K562 (cell line): Measurements from ENCODE around the gene TCF20. TPM values are rescaled to one million over a fixed set of nuclear protein-coding genes. Genes with fewer than 3 reads are reported as not detected.

Experiments used
- ATAC-seq: fragments of 200-7000 bp; cut with Tn5 transposase; 3 replicates; pipeline ENCODE4 v1.9.1; 2020; ENCODE audit warnings: moderate library complexity
- BruUV-seq: library from RNA; stranded (reverse); fragments of 400-500 nt; replicated peaks from 2 replicates; lab custom pipeline; 2021; lab: Mats Ljungman, UMichigan
- CTCF ChIA-PET: fragments of 300-600 bp; formaldehyde crosslinking; extraction: SDS; loops from one replicate; lab custom pipeline; 2021; ENCODE audit warnings: low intra/inter-chr PET ratio; lab: Yijun Ruan, JAX
- POLR2A ChIA-PET: fragments of 300-600, 350-650 bp; sonication (Branson Sonifier 250); formaldehyde crosslinking; extraction: SDS; loops from one replicate; lab custom pipeline; 2021; ENCODE audit warnings: antibody characterized with exemption, inconsistent platforms; lab: Yijun Ruan, JAX
- DNase-seq, 4 experiments: peaks; one replicate each; pipeline versions ENCODE4 v3.0.0 to v3.0.0-alpha.2; 2011 to 2018; ENCODE audit warnings: low spot score in 3 of 4, mixed read lengths in 3 of 4; ENCODE audit errors: extremely low read depth in 1 of 4
- FAIRE-seq: peaks from 2 replicates; lab custom pipeline; 2011; peaks lifted over from hg19 to GRCh38; lab: Jason Lieb, UNC
- H2AFZ ChIP-seq: 2 replicates; pipeline ENCODE4 v1.6.0; 2011; ENCODE audit warnings: low read depth, low read length, control low read depth, inconsistent platforms
- H3K27ac ChIP-seq: fragments of 200-600 bp; 3 replicates; pipeline ENCODE4 v1.8.0; 2011; ENCODE audit warnings: low read depth, mild to moderate bottlenecking, control low read depth, inconsistent platforms, low read length, moderate library complexity, mixed read lengths; ENCODE audit errors: extremely low read depth
- H3K27me3 ChIP-seq, 2 experiments: fragments of 300-600 bp in 1 of 2; 2 replicates in 1 of 2; 3 replicates in 1 of 2; pipeline versions ENCODE4 v1.6.0 to v1.8.0; 2011; ENCODE audit warnings: inconsistent platforms in 2 of 2, low read length in 2 of 2, mild to moderate bottlenecking in 1 of 2, mixed read lengths in 1 of 2, moderate library complexity in 1 of 2; ENCODE audit not compliant: control insufficient read depth in 2 of 2, insufficient read depth in 2 of 2
- H3K36me3 ChIP-seq: fragments of 300-600 bp; 3 replicates; pipeline ENCODE4 v1.8.0; 2011; ENCODE audit warnings: mild to moderate bottlenecking, low read length, inconsistent platforms; ENCODE audit not compliant: control insufficient read depth, insufficient read depth
- H3K4me1 ChIP-seq, 2 experiments: fragments of 200-600 bp in 1 of 2; replicated peaks in 1 of 2; 2 replicates in 1 of 2; 3 replicates in 1 of 2; pipeline versions ENCODE4 v1.5.1 to v1.8.0; 2011; ENCODE audit warnings: inconsistent platforms in 2 of 2, low read length in 2 of 2, mild to moderate bottlenecking in 1 of 2, mixed read lengths in 1 of 2, moderate library complexity in 1 of 2; ENCODE audit not compliant: control insufficient read depth in 2 of 2, insufficient read depth in 2 of 2
- H3K4me2 ChIP-seq: 2 replicates; pipeline ENCODE4 v1.6.1; 2011; ENCODE audit warnings: low read length, control low read depth, inconsistent platforms, mixed read lengths; ENCODE audit not compliant: insufficient read depth
- H3K4me3 ChIP-seq: fragments of 200-600 bp; sonication (generic), shearing (Covaris generic); 2 replicates; pipeline ENCODE4 v1.5.1; 2016; ENCODE audit warnings: control low read depth, inconsistent platforms
- H3K79me2 ChIP-seq: fragments of 200-600 bp; 3 replicates; pipeline ENCODE4 v1.8.0; 2011; ENCODE audit warnings: low read length, inconsistent platforms; ENCODE audit not compliant: control insufficient read depth, insufficient read depth
- H3K9ac ChIP-seq, 2 experiments: 2 replicates each; pipeline versions ENCODE4 v1.6.0 to v1.6.1; 2011; ENCODE audit warnings: low read depth in 2 of 2, low read length in 2 of 2, control low read depth in 1 of 2, inconsistent platforms in 1 of 2, mild to moderate bottlenecking in 1 of 2, mixed read lengths in 1 of 2; ENCODE audit not compliant: insufficient read depth in 1 of 2
- H3K9me1 ChIP-seq: one replicate; pipeline ENCODE4 v1.6.0; 2011; ENCODE audit warnings: inconsistent platforms, mild to moderate bottlenecking, low read length, moderate library complexity; ENCODE audit not compliant: control insufficient read depth, insufficient read depth
- H3K9me3 ChIP-seq: replicated peaks from 2 replicates; pipeline ENCODE4 v1.5.1; 2011; ENCODE audit warnings: low read depth, low read length, inconsistent platforms; ENCODE audit not compliant: control insufficient read depth, insufficient read depth
- H4K20me1 ChIP-seq: replicated peaks from 2 replicates; pipeline ENCODE4 v1.6.1; 2011; ENCODE audit warnings: low read length, inconsistent platforms, mixed read lengths; ENCODE audit not compliant: control insufficient read depth, insufficient read depth
- AFF4 ChIP-seq: sonication (generic); formaldehyde crosslinking; IDR thresholded peaks from 2 replicates; pipeline ENCODE4 v1.8.0; 2023; ENCODE audit warnings: mild to moderate bottlenecking, missing genetic modification reagents
- E4F1 ChIP-seq: fragments of 250-450 bp; sonication (Bioruptor Pico); IDR thresholded peaks from 2 replicates; pipeline ENCODE4 v1.5.0; 2021; ENCODE audit warnings: mild to moderate bottlenecking, borderline replicate concordance
- ELK3 ChIP-seq: fragments of 450-650 bp; formaldehyde crosslinking; IDR thresholded peaks from 2 replicates; pipeline ENCODE4 v1.4.0; 2020; ENCODE audit warnings: mild to moderate bottlenecking
- KLF1 ChIP-seq: fragments of 450-650 bp; IDR thresholded peaks from 2 replicates; pipeline ENCODE4 v1.6.1; 2016; ENCODE audit warnings: missing genetic modification characterization, missing compliant biosample characterization
- MCM7 ChIP-seq, 2 experiments: fragments of 450-650 bp; IDR thresholded peaks; 2 replicates each; pipeline ENCODE4 v1.6.1; 2016 to 2018
- PHF20 ChIP-seq: fragments of 450-650 bp; IDR thresholded peaks from 2 replicates; pipeline ENCODE4 v1.6.1; 2018; ENCODE audit not compliant: partially characterized antibody
- RFX5 ChIP-seq: IDR thresholded peaks from 2 replicates; pipeline ENCODE4 v1.6.1; 2011; ENCODE audit warnings: low read depth, mild to moderate bottlenecking, improper control_type of control experiment, low read length
- SREBF2 ChIP-seq: sonication (generic); formaldehyde crosslinking; IDR thresholded peaks from 2 replicates; pipeline ENCODE4 v1.4.0; 2020; ENCODE audit warnings: mild to moderate bottlenecking, missing genetic modification reagents
- ZBTB26 ChIP-seq: fragments of 450-650 bp; formaldehyde crosslinking; IDR thresholded peaks from 2 replicates; pipeline ENCODE4 v1.4.0; 2022; ENCODE audit warnings: missing genetic modification characterization
- ZNF445 ChIP-seq: fragments of 250-450 bp; sonication (Bioruptor Pico); IDR thresholded peaks from 2 replicates; pipeline ENCODE4 v1.4.0; 2020; ENCODE audit warnings: low read depth, mild to moderate bottlenecking, moderate library complexity
- ZNF699 ChIP-seq: fragments of 250-450 bp; sonication (Bioruptor Pico); IDR thresholded peaks from 2 replicates; pipeline ENCODE4 v1.8.0; 2021; ENCODE audit warnings: mild to moderate bottlenecking, moderate library complexity; ENCODE audit not compliant: insufficient replicate concordance
- ZNF764 ChIP-seq: fragments of 250-450 bp; sonication (Bioruptor Pico); IDR thresholded peaks from 2 replicates; pipeline ENCODE4 v1.4.0; 2020; ENCODE audit warnings: low read depth, mild to moderate bottlenecking, moderate library complexity
- ZSCAN29 ChIP-seq: fragments of 450-650 bp; IDR thresholded peaks from 2 replicates; pipeline ENCODE4 v1.6.1; 2017
- WGBS: fragments of 100-300 bp; shearing (Covaris generic); methylation state at CpG from one replicate; pipeline ENCODE4 v1.1.6; 2016; ENCODE audit warnings: low coverage, mixed read lengths; ENCODE audit not compliant: insufficient coverage; ENCODE audit errors: missing lambda C conversion rate; 5-methylcytosine and 5-hydroxymethylcytosine counted together
- in situ Hi-C: fragments of 300-500 bp; cut with MboI; formaldehyde crosslinking; loops from 4 replicates; pipeline ENCODE4 v1.15.0; 2018; ENCODE audit warnings: inconsistent platforms, mixed read lengths
- intact Hi-C: fragments of 100-400 bp; cut with micrococcal nuclease; formaldehyde crosslinking; loops from 2 replicates; pipeline ENCODE4 v1.14.2; 2022
- polyA plus RNA-seq, 8 experiments: library from polyadenylated mRNA; depleted of rRNA in 4 of 8; stranded (reverse) in 5 of 8; unstranded in 3 of 8; fragments of >200 nt; fragmentation: Nextera tagmentation in 2 of 8; fragmentation: Illumina TruSeq in 1 of 8; extraction: Ambion mirVana in 2 of 8; extraction: Trizol in 1 of 8; gene quantifications; 2 replicates each; pipeline versions ENCODE4 v1.2.1 to v1.2.3, GENCODE V29; 2011 to 2014; ENCODE audit warnings: inconsistent platforms in 1 of 8, missing spikeins in 1 of 8
- total RNA-seq, 7 experiments: library from RNA; depleted of rRNA in 6 of 7; stranded (reverse); fragments of >200 nt in 6 of 7; fragmentation: Illumina TruSeq in 2 of 7; extraction: Trizol in 2 of 7; gene quantifications; 2 replicates each; pipeline versions ENCODE4 v1.2.1 to v1.2.3, GENCODE V29; 2011 to 2021; ENCODE audit warnings: low replicate concordance in 1 of 7

The TCF20 gene
- total and polyA plus RNA-seq, 9 of the 15 experiments (the other 6 are each of a cell fraction or from before 2014, with no cell fraction given): 0.35 to 43.6 (median 17.5) TPM

GRCh38 chr22:42294034-42294985 lies 23.9 kb upstream of the TCF20 start:
- H3K9ac ChIP-seq: no peak overlapping the region
- BruUV-seq: no TSS peak
- H3K36me3 ChIP-seq: no peaks in the 10 kb centered on the region
- H3K9me3 ChIP-seq: no peaks in the 10 kb centered on the region
- FAIRE-seq (no peak), DNase-seq (peak; percentile 50 to 69 (median 61)), ATAC-seq (peak; percentile 89)
- H3K9me1 ChIP-seq: no peaks in the 10 kb centered on the region
- WGBS: 27% methylated on average over 8 of the region's 22 CpGs
- H3K27ac ChIP-seq: no peak overlapping the region
- H3K4me2 ChIP-seq: no peak overlapping the region
- CTCF ChIA-PET: no interaction called here
- no peaks in the 10 kb centered on the region for H3K27me3 ChIP-seq
- intact Hi-C loops (no loop called here), in situ Hi-C loops (no loop called here)
- H3K79me2 ChIP-seq: no peaks in the 10 kb centered on the region
- no peak overlapping the region for H2AFZ ChIP-seq
- H3K4me3 ChIP-seq: no peak overlapping the region
- H3K4me1 ChIP-seq: peaks cover 1 to 35% of the 10 kb centered on the region in 2 experiments; a peak in 3 of 5 replicates
- POLR2A ChIA-PET: interaction anchor here (0.6 kb wide), 1 partner anchor 339 kb away, joined by 3 read pairs; no protein-coding TSS in a partner anchor
- H4K20me1 ChIP-seq: no peaks in the 10 kb centered on the region
- TF ChIP-seq ZNF764 (CRISPR knock-in tag): no peak
- no peak for TF ChIP-seq ZSCAN29
- TF ChIP-seq PHF20: no peak
- TF ChIP-seq KLF1: no peak
- no peak for TF ChIP-seq AFF4 (CRISPR knock-in tag)
- TF ChIP-seq E4F1 (CRISPR knock-in tag): no peak
- TF ChIP-seq ZNF699: no peak
- no peak for TF ChIP-seq ELK3 (CRISPR knock-in tag)
- TF ChIP-seq MCM7 (IDR thresholded peaks at IDR 0.05): no peak
- no peak for TF ChIP-seq ZBTB26 (CRISPR knock-in tag)
- TF ChIP-seq SREBF2: no peak
- no peak for TF ChIP-seq RFX5
- TF ChIP-seq ZNF445 (CRISPR knock-in tag): no peak
